Fibroblast of skin of right quadriceps (primary cell): ENCODE data around the gene MYO1G.
"Not testable (repeated sequence)": the region's sequence is repeated elsewhere in the genome, so short reads cannot be mapped to it uniquely, and the experiment has no call there.

Source experiments
- DNase-seq: peaks from one replicate; pipeline ENCODE4 v3.0.0-alpha.2; 2013

The MYO1G gene

GRCh38 chr7:44978511-44979366 lies at the start of gene MYO1G:
Gene MYO1G (minus strand): TSS chr7:44979015. CDS start chr7:44978961, 54 bp downstream.
- DNase-seq, result no peak

DNA sequence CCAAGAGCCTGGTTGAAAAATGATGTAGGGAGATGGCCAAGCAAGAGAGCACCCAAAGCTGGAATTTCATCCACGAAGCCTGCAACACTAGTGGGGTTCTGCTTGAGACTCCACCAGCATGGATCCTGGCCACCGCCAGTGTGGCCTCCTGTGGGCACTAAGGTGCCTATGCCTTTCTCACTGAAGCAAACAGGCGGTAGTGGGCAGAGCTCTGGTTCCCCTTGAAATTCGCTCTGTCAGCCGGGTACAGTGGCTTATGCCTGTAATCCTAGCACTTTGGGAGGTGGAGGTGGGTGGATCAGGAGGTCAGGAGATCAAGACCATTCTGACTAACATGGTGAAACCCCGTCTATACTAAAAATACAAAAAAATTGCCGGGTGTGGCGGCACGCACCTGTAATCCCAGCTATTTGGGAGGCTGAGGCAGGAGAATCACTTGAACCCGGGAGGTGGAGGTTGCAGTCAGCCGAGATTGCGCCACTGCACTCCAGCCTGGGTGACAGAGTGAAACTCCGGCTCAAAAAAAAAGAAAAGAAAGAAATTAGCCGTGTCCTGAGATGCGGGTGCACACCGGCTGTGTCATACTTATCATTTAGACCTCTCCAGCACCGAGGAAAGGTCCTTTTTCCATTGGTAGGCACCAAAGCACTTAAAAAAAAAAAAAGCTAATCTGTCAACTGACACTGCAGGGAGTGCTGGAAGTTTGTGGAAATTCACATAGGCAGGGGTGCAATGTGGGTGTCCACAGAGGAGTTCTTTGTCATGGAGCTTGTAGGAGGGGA lies 49.5 kb upstream of the MYO1G start:
- no peak for DNase-seq

GRCh38 chr7:45027774-45028114 lies 48.9 kb upstream of the MYO1G start:
- DNase-seq, result no peak

DNA sequence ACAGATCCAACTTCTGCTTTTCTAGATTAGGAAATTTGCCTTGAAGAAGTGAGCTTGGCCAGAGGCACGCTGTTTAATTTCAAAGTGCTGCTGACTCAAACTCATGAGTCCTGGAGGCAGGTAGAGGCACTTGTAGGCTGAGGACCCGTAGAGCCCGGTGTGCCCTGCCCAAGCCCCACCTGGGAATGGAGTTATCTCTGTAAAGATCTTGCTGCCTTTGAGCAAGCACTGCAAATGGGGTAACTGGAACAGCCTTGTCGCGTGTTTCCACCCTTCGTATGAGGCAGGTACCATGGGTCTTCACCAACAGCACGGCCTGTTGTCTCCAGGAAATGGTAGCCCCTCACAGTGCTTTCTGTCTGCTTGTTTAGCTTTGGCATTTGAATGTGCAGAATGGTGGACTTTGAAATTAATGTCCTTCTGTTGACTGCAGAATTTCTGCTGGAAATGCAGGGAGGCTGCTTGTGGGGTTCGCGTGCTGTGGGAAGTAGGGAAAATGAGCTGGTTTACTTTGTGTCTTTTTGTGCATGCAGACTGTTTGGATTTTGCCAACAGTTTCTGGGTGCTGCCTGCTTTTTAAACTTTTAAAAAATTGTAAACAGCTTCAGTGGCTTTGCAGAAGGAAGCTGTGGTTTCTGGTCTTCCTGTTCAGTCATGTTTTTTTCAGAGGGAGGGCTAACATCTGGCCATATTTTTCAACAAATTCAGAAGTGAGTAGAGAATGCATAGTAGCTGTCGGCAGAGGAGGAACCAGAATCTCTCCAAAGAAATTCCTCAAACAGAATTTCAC lies 48.4 kb upstream of the MYO1G start:
- DNase-seq, result peak; percentile 49

GRCh38 chr7:45026013-45026412 lies 47.2 kb upstream of the MYO1G start:
- no peak for DNase-seq

GRCh38 chr7:45025473-45025872 lies 46.7 kb upstream of the MYO1G start:
- DNase-seq, result not testable (repeated sequence)

DNA sequence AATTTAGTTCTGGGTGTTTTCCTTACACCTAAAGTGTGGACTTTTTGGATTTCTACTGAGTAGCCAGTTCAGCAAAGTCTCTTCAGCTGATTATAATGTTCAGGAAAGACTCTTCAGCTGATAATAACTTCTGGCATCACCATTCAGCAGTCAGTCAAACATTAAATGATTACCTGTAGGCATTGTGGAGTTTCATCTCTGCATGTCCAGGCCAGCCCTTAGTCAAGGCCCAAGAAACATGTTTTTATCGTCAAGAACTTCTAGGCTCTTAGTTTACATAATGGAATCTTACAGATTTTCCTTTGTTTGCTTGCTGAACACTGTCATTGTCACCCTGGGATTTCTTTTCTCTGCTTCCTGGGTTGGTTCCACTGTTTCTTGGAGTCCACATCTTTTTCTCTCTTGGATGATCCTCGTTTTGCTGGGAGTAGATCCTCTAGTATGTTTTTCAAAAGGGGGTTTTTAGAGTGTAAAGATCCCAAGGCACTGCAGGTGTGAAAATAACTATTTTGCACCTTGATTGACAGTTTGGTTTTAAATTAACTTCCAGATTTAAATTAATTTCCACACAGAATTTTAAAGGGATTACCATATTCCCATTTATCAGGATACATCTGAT lies 45.4 kb upstream of the MYO1G start:
- DNase-seq, result no peak

DNA sequence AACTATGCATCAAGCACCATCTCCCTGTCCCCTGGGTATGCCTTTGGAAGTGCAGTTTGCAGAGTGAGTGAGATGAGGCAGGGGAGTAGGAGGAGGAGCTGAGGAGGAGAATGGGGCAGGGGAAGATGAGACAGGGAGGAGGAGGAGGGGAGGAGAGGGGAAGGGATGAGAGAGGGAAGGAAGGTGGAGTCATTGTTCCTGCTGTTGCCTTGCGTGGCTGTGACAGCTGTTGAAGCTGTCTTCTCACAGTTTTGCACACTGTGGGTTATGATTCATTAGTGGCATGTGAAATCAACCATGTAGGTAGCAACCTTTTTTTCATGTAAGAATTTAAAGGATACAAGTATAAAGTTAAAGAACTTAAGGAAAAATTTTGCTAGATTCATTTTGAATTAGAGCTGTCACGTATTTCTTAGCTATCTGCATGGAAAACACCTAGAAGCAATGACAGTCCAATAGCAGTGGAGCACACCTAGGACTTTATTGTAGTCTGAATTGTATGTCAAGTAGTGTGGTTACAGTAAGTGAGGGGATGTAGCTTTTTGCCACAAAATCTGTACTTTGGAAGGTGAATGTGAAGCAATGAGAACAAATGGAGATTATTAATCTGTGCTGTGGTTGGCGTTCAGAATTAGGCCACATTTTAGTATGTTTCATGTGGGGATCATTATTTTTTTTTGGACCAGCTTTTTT lies 42.9 kb upstream of the MYO1G start:
- DNase-seq, result peak; percentile 36

DNA sequence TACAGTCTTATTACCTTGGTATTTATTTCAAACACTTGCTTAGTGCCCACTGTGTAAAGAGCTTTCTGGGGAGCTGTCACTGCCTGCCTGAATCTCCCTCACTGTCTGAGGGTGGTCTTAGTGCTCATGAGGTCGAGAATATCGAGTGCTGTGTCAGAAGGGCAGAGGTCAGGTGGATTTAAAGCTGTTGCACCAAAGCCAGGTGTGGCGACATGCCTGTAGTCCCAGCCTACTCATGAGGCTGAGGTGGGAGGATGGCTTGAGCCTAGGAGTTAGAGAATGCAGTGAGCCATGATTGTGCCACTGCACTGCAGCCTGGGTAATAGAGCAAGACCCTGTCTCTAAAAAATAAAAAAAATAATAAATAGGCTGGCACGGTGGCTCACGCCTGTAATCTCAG lies 42.1 kb upstream of the MYO1G start:
- DNase-seq, result no peak

DNA sequence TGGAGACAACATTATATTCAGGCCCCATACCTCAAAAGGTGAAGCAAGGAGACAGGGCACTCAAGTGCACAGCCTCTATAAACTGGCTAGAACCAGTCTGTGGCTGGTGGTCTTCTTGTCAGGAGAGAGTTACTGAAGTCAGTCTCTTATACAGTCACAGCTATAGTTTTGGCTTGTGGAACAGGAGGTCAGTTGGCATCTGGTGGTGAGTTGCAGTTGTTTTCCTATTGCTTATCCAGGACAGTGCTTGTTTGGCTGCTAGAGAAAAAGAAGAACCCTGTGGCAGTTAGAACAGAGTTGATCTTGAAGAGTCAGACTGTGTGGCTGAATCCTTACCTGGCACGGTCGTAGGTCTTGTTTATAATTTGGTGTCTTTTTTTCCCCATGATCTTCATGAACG lies 38.4 kb upstream of the MYO1G start:
- no peak for DNase-seq

GRCh38 chr7:45015313-45015712 lies 36.5 kb upstream of the MYO1G start:
- DNase-seq, result no peak

DNA sequence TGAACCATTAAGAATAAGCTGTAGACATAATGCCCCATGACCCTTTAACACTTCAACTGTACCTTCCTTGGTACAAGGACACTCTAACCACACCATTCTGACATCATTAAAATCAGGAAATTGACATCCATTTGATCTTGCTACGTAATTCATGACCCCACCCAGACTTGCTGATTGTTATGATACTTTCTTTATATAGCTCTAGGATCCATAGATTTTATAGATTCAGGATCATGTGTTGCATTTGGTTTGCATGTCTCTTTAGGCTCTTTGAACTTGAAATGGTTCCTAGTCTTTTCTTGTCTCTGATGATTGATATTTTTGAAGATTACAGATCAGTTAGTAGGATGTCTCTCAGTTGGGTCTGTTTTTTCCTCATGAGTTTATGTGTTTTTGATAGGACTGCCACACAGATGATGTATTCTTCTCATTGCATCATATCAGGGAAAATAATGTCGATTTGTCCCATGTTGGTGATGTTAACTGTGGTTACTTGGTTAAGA lies 34.7 kb upstream of the MYO1G start:
- no peak for DNase-seq

- DNase-seq, result no peak
Measured at GRCh38 chr7:45007571-45008328, 28.9 kb upstream of the MYO1G start.

- no peak for DNase-seq
Measured at GRCh38 chr7:45007106-45007505, 28.3 kb upstream of the MYO1G start.

GRCh38 chr7:45003789-45004188 lies 25.0 kb upstream of the MYO1G start:
- no peak for DNase-seq

GRCh38 chr7:45001826-45002225 lies 23.0 kb upstream of the MYO1G start:
- no peak for DNase-seq

DNA sequence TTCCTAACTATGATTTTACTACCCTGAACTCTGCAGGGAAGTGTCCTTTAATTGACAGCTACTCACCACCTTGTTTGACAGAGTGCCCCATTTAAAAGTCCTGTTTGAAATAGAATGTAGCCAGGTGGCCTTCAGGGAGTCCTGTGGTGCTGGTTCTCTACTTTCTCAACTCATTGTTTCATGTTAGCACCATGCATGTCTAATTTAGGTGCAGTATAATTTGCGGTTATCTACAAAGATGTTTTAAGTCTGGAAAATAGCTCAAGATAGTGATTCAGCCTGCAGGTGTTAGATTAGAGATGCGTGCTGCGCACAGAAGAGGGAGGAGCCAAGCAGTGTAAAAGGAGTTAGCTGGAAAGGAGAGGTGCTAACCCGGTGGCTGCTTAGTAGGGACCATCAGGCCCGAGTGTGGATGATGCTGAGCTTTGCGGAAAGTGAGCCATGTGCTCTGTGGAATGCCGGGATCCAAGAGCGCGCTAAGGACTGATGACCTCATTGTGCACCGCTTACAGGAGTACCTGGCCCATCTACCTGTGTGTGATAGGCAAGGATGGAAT lies 22.4 kb upstream of the MYO1G start:
- DNase-seq, result no peak

DNA sequence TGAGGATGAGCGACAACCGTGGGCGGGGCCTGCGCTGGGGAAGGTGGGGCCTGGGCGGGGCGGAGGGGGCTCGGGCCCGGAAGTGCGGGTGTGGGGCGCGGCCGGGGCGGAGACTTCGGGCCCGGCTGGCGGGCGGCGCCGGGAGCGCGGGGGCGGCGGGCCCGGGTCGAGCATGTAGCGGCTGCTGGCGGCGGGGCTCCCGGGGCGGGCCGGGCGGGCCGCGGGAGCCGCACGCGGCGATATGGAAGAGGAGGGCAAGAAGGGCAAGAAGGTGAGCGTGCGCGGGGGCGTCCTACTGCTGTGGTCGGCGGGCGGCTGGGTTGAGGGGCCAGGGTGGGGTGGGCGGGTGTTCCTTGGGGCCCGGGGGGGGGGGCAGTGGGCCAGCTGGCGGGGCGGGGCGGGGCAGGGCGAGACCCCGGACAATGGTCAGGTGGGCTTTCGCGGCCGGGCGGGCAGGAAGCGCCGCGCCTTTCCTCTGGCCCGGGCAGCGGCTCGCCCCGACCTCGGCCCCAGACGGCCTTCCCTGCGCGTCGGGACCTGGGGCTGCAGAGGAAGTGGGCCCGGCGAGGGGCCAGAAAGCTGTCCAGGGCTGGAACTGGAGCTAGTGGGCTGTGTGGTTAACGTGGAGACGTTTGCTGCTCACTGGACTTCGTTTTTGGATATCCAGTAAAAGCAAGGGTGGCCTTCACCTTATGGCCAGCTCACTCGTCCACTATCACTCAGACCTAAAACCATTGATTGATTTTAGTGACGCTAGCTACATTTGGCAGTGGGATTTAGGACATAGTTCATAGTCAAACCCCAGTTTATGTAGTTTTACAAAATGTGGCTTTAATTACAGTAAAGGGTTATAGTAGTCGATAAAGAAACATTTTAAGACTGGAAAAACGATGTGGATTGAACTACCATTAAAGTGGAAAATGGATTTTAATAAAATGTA lies 21.5 kb upstream of the MYO1G start, which contains the start of gene CCM2:
Gene CCM2 (plus strand): TSS at position 109 of the 940 bp plus-strand sequence. CDS start 133 bp downstream, at position 242.
- DNase-seq, result peak; percentile 26

GRCh38 chr7:44999245-45000092 lies 20.7 kb upstream of the MYO1G start:
- DNase-seq, result peak; percentile 99
